Esophagus muscularis mucosa (tissue), 4 donors: ENCODE measurements around the gene ORM1. TPM values are rescaled to one million over a fixed set of nuclear protein-coding genes. Genes with fewer than 3 reads are reported as not detected.
"Not testable (repeated sequence)": the region's sequence is repeated elsewhere in the genome, so short reads cannot be mapped to it uniquely, and the experiment has no call there.

Source experiments
- DNase-seq: peaks from one replicate; pipeline ENCODE4 v3.0.0-alpha.2; 2017; ENCODE audit errors: extremely low spot score
- H3K27ac ChIP-seq, 4 donors: fragments of 200-600 bp; sonication (generic); replicated peaks in 1 of 4; 1 replicate in 3 of 4; 2 replicates in 1 of 4; pipeline ENCODE4 v1.5.1; 2016 to 2019; ENCODE audit warnings: mild to moderate bottlenecking in 1 of 4
- H3K27me3 ChIP-seq, 4 donors: fragments of 200-600 bp; sonication (generic); one replicate each; pipeline versions ENCODE4 v1.5.1 to v1.6.0; 2016 to 2019
- H3K36me3 ChIP-seq, 4 donors: fragments of 200-600 bp; sonication (generic); one replicate each; pipeline ENCODE4 v1.5.1; 2016 to 2019
- H3K4me1 ChIP-seq, 4 donors: fragments of 200-600 bp; sonication (generic); one replicate each; pipeline ENCODE4 v1.5.1; 2016 to 2019
- H3K4me3 ChIP-seq, 4 donors: fragments of 200-600 bp; sonication (generic); 1 replicate in 2 of 4; 2 replicates in 2 of 4; pipeline ENCODE4 v1.5.1; 2016 to 2019; ENCODE audit warnings: mild to moderate bottlenecking in 4 of 4, moderate library complexity in 1 of 4
- H3K9me3 ChIP-seq, 4 donors: fragments of 200-600 bp; sonication (generic); 1 replicate in 3 of 4; 2 replicates in 1 of 4; pipeline ENCODE4 v1.5.1; 2016 to 2019
- CTCF ChIP-seq, 3 experiments: fragments of 200-600 bp in 2 of 3; fragments of 450-650 bp in 1 of 3; sonication (generic) in 2 of 3; IDR thresholded peaks; one replicate each; pipeline ENCODE4 v1.5.1; 2017 to 2019; ENCODE audit warnings: antibody characterized with exemption in 3 of 3, mild to moderate bottlenecking in 2 of 3, moderate library complexity in 1 of 3
- EP300 ChIP-seq: sonication (generic); formaldehyde crosslinking; IDR thresholded peaks from one replicate; pipeline ENCODE4 v1.6.1; 2017; ENCODE audit warnings: antibody characterized with exemption
- POLR2A ChIP-seq: fragments of 450-650 bp; IDR thresholded peaks from one replicate; pipeline ENCODE4 v1.6.1; 2017; ENCODE audit warnings: antibody characterized with exemption, moderate library complexity, mild to moderate bottlenecking, low read depth
- POLR2AphosphoS5 ChIP-seq, 2 donors: sonication (generic); formaldehyde crosslinking; IDR thresholded peaks; one replicate each; pipeline ENCODE4 v1.6.1; 2017; ENCODE audit warnings: antibody characterized with exemption in 2 of 2
- WGBS: methylation state at CpG from one replicate; pipeline ENCODE4 v1.1.5; 2018; 5-methylcytosine and 5-hydroxymethylcytosine counted together
- intact Hi-C: fragments of 100-400 bp; cut with DNase I; formaldehyde crosslinking; loops from one replicate; pipeline ENCODE4 v1.15.1; 2023
- total RNA-seq, 4 donors: library from RNA; depleted of rRNA; stranded (reverse); fragments of >200 nt; gene quantifications; one replicate each; pipeline versions ENCODE4 v1.1.0 to v1.2.1, GENCODE V29; 2016

The ORM1 gene
- total RNA-seq, 4 donors from 2014 or later, result 1.3 TPM; not detected in 3

- 76% methylated on average over 8 of the region's 8 CpGs for WGBS
- DNase-seq, result no peak
- H3K9me3 ChIP-seq, result no peaks in the 10 kb centered on the region
- no peak overlapping the region for H3K4me3 ChIP-seq
- no peak overlapping the region for H3K27ac ChIP-seq
- peaks cover 0 to 8% (median 0%) of the 10 kb centered on the region in 4 donors for H3K27me3 ChIP-seq
- no peaks in the 10 kb centered on the region for H3K4me1 ChIP-seq
- H3K36me3 ChIP-seq, result no peaks in the 10 kb centered on the region
- TF ChIP-seq POLR2AphosphoS5 (IDR thresholded peaks at IDR 0.05), result no peak
- TF ChIP-seq POLR2A, result no peak
- TF ChIP-seq CTCF (IDR thresholded peaks at IDR 0.05), result no peak
- TF ChIP-seq EP300, result no peak
- intact Hi-C loops, result no loop called here
Measured at GRCh38 chr9:114321759-114322158, 1.1 kb upstream of the ORM1 start.

GRCh38 chr9:114322160-114322818 is 609 bp upstream of the ORM1 start:
- 80% methylated on average over 11 of the region's 12 CpGs for WGBS
- H3K4me1 ChIP-seq, H3K4me3 ChIP-seq, H3K9me3 ChIP-seq, H3K27ac ChIP-seq, DNase-seq, H3K27me3 ChIP-seq, H3K36me3 ChIP-seq, intact Hi-C loops: not testable (repeated sequence)

- H3K27ac ChIP-seq, H3K36me3 ChIP-seq, H3K4me1 ChIP-seq, H3K9me3 ChIP-seq, intact Hi-C loops, H3K4me3 ChIP-seq, DNase-seq: not testable (repeated sequence)
- H3K27me3 ChIP-seq, result peaks cover 0 to 21% (median 0%) of the 10 kb centered on the region in 4 donors
- WGBS, result 86% methylated on average over 6 of the region's 6 CpGs
Measured at GRCh38 chr9:114323849-114324248, 951 bp downstream of the ORM1 start.

GRCh38 chr9:114324492-114324891 is 1.6 kb downstream of the ORM1 start:
- DNase-seq, result no peak
- H3K4me1 ChIP-seq, result no peaks in the 10 kb centered on the region
- peaks cover 0 to 21% (median 0%) of the 10 kb centered on the region in 4 donors for H3K27me3 ChIP-seq
- WGBS, result 100% methylated on average over 6 of the region's 8 CpGs
- H3K9me3 ChIP-seq, result no peaks in the 10 kb centered on the region
- no peak overlapping the region for H3K4me3 ChIP-seq
- intact Hi-C loops, result no loop called here
- no peak overlapping the region for H3K27ac ChIP-seq
- H3K36me3 ChIP-seq, result no peaks in the 10 kb centered on the region
- TF ChIP-seq CTCF (IDR thresholded peaks at IDR 0.05) (no peak), POLR2AphosphoS5 (IDR thresholded peaks at IDR 0.05) (no peak), POLR2A (no peak), EP300 (no peak)

GRCh38 chr9:114324965-114325364 is 2.1 kb downstream of the ORM1 start:
- H3K4me1 ChIP-seq, H3K36me3 ChIP-seq, H3K27ac ChIP-seq, H3K9me3 ChIP-seq, DNase-seq, intact Hi-C loops, H3K4me3 ChIP-seq: not testable (repeated sequence)
- WGBS, result 89% methylated on average over 7 of the region's 9 CpGs
- H3K27me3 ChIP-seq, result peaks cover 0 to 21% (median 0%) of the 10 kb centered on the region in 4 donors

GRCh38 chr9:114325684-114326254 is 2.9 kb downstream of the ORM1 start:
- H3K36me3 ChIP-seq, intact Hi-C loops, H3K9me3 ChIP-seq, DNase-seq, H3K4me3 ChIP-seq, H3K4me1 ChIP-seq, H3K27ac ChIP-seq: not testable (repeated sequence)
- peaks cover 0 to 21% (median 0%) of the 10 kb centered on the region in 4 donors for H3K27me3 ChIP-seq
- 94% methylated on average over 3 of the region's 3 CpGs for WGBS

- H3K27me3 ChIP-seq, result peaks cover 0 to 24% (median 0%) of the 10 kb centered on the region in 4 donors
- WGBS, result 98% methylated on average over 8 of the region's 8 CpGs
Measured at GRCh38 chr9:114327749-114328148, 4.9 kb downstream of the ORM1 start.

GRCh38 chr9:114328357-114328820 is 5.5 kb downstream of the ORM1 start:
- H3K9me3 ChIP-seq, intact Hi-C loops, H3K4me1 ChIP-seq, H3K4me3 ChIP-seq, DNase-seq, H3K27ac ChIP-seq, H3K36me3 ChIP-seq: not testable (repeated sequence)
- 90% methylated on average over 9 of the region's 10 CpGs for WGBS
- H3K27me3 ChIP-seq, result peaks cover 0 to 24% (median 0%) of the 10 kb centered on the region in 4 donors

More at GRCh38 chr9:114327749-114328148, 4.9 kb downstream of the ORM1 start:
- DNase-seq, result no peak
- H3K4me1 ChIP-seq, result no peaks in the 10 kb centered on the region
- TF ChIP-seq EP300 (no peak), POLR2A (no peak)
- H3K27ac ChIP-seq, result no peak overlapping the region
- no peaks in the 10 kb centered on the region for H3K36me3 ChIP-seq
- no peaks in the 10 kb centered on the region for H3K9me3 ChIP-seq
- no peak overlapping the region for H3K4me3 ChIP-seq
- intact Hi-C loops, result no loop called here

GRCh38 chr9:114328937-114329624 is 6.2 kb downstream of the ORM1 start:
- H3K27ac ChIP-seq, H3K4me1 ChIP-seq, H3K36me3 ChIP-seq, DNase-seq, intact Hi-C loops, H3K4me3 ChIP-seq, H3K9me3 ChIP-seq: not testable (repeated sequence)
- H3K27me3 ChIP-seq, result peaks cover 0 to 22% (median 0%) of the 10 kb centered on the region in 4 donors
- 90% methylated on average over 9 of the region's 12 CpGs for WGBS

- not testable (repeated sequence) for H3K36me3 ChIP-seq, H3K4me3 ChIP-seq, H3K9me3 ChIP-seq, H3K27ac ChIP-seq, H3K4me1 ChIP-seq, DNase-seq
- no CpG with 5 or more reads among the region's 10 CpGs for whole genome bisulfite sequencing
- H3K27me3 ChIP-seq, result peaks cover 0 to 16% (median 0%) of the 10 kb centered on the region in 4 donors
- intact Hi-C loops, result loop anchor here (10.0 kb wide), 1 partner anchor 155 kb away; no protein-coding TSS in a partner anchor
Measured at GRCh38 chr9:114329625-114330022, 6.7 kb downstream of the ORM1 start, which contains the start of gene ORM2. Gene ORM2 (plus strand): TSS chr9:114329869. CDS start chr9:114329905, 36 bp downstream.
